H9 (cell line): Measurements from ENCODE around the gene USP22. TPM values are rescaled to one million over a fixed set of nuclear protein-coding genes. Genes with fewer than 3 reads are reported as not detected.

Source experiments
- DNase-seq: peaks from one replicate; pipeline ENCODE4 v3.0.0-alpha.2; 2017
- H2AFZ ChIP-seq: one replicate; pipeline ENCODE4 v1.6.1; 2013; ENCODE audit warnings: mild to moderate bottlenecking, low read length, control low read depth, moderate library complexity
- H2AK5ac ChIP-seq: 2 replicates; pipeline ENCODE4 v1.6.1; 2013; ENCODE audit warnings: low read length, control low read depth, mixed read lengths; ENCODE audit not compliant: insufficient read length
- H2BK120ac ChIP-seq: one replicate; pipeline ENCODE4 v1.6.1; 2013; ENCODE audit warnings: low read depth, mild to moderate bottlenecking, low read length, control low read depth, inconsistent platforms; ENCODE audit not compliant: poor library complexity, severe bottlenecking
- H2BK12ac ChIP-seq: 2 replicates; pipeline ENCODE4 v1.6.1; 2013; ENCODE audit warnings: low read length, control low read depth, mixed read lengths, low read depth; ENCODE audit not compliant: insufficient read length
- H2BK15ac ChIP-seq: 2 replicates; pipeline ENCODE4 v1.6.1; 2013; ENCODE audit warnings: low read depth, low read length, control low read depth
- H2BK20ac ChIP-seq: one replicate; pipeline ENCODE4 v1.6.1; 2013; ENCODE audit warnings: low read depth, mild to moderate bottlenecking, low read length, control low read depth, inconsistent platforms; ENCODE audit not compliant: poor library complexity, severe bottlenecking
- H2BK5ac ChIP-seq: 2 replicates; pipeline ENCODE4 v1.6.1; 2013; ENCODE audit warnings: low read length, control low read depth, mixed read lengths; ENCODE audit not compliant: insufficient read length
- H3K14ac ChIP-seq: 2 replicates; pipeline ENCODE4 v1.6.1; 2013; ENCODE audit warnings: low read length, control low read depth; ENCODE audit not compliant: insufficient read depth
- H3K18ac ChIP-seq: 2 replicates; pipeline ENCODE4 v1.6.1; 2013; ENCODE audit warnings: low read depth, mild to moderate bottlenecking, mixed read lengths, low read length, control low read depth; ENCODE audit not compliant: insufficient read length
- H3K23ac ChIP-seq: 2 replicates; pipeline ENCODE4 v1.6.1; 2013; ENCODE audit warnings: low read length, control low read depth, mixed read lengths, low read depth; ENCODE audit not compliant: insufficient read length
- H3K23me2 ChIP-seq: 2 replicates; pipeline ENCODE4 v1.6.1; 2013; ENCODE audit warnings: low read depth, mild to moderate bottlenecking, mixed read lengths, low read length, control low read depth; ENCODE audit not compliant: insufficient read length, poor library complexity, severe bottlenecking
- H3K27ac ChIP-seq: 2 replicates; pipeline ENCODE4 v1.5.1; 2013; ENCODE audit warnings: low read length, control low read depth, mixed read lengths, low read depth; ENCODE audit not compliant: insufficient read length
- H3K27me3 ChIP-seq: 2 replicates; pipeline ENCODE4 v1.6.1; 2013; ENCODE audit warnings: low read length, control low read depth, inconsistent platforms; ENCODE audit not compliant: insufficient read depth
- H3K4ac ChIP-seq: 2 replicates; pipeline ENCODE4 v1.6.1; 2013; ENCODE audit warnings: low read depth, mild to moderate bottlenecking, control low read depth, inconsistent platforms, low read length, moderate library complexity
- H3K4me1 ChIP-seq: 2 replicates; pipeline ENCODE4 v1.6.1; 2013; ENCODE audit warnings: low read length, control low read depth, inconsistent platforms; ENCODE audit not compliant: insufficient read depth
- H3K4me2 ChIP-seq: 2 replicates; pipeline ENCODE4 v1.6.1; 2013; ENCODE audit warnings: low read length, control low read depth, mixed read lengths; ENCODE audit not compliant: insufficient read length, insufficient read depth
- H3K56ac ChIP-seq: 2 replicates; pipeline ENCODE4 v1.6.1; 2013; ENCODE audit warnings: low read depth, mild to moderate bottlenecking, mixed read lengths, low read length, control low read depth; ENCODE audit not compliant: insufficient read length
- H3K79me1 ChIP-seq: 2 replicates; pipeline ENCODE4 v1.6.1; 2013; ENCODE audit warnings: low read depth, mild to moderate bottlenecking, moderate library complexity, low read length, control low read depth, inconsistent platforms; ENCODE audit not compliant: insufficient read depth, poor library complexity, severe bottlenecking
- H3K79me2 ChIP-seq: 2 replicates; pipeline ENCODE4 v1.6.1; 2013; ENCODE audit warnings: low read length, control low read depth, inconsistent platforms; ENCODE audit not compliant: insufficient read depth
- H3K9ac ChIP-seq: 2 replicates; pipeline ENCODE4 v1.6.1; 2013; ENCODE audit warnings: low read length, control low read depth, mixed read lengths; ENCODE audit not compliant: insufficient read length; ENCODE audit errors: extremely low read depth
- H3K9me3 ChIP-seq: one replicate; pipeline ENCODE4 v1.6.1; 2013; ENCODE audit warnings: low read depth, low read length, inconsistent platforms; ENCODE audit not compliant: control insufficient read depth
- H3T11ph ChIP-seq: one replicate; pipeline ENCODE4 v1.6.1; 2013; ENCODE audit warnings: mild to moderate bottlenecking, low read length, control low read depth, inconsistent platforms
- H4K20me1 ChIP-seq: one replicate; pipeline ENCODE4 v1.6.1; 2013; ENCODE audit not compliant: control insufficient read depth, insufficient read length, insufficient read depth
- H4K5ac ChIP-seq: 2 replicates; pipeline ENCODE4 v1.6.1; 2013; ENCODE audit warnings: low read depth, mild to moderate bottlenecking, mixed read lengths, low read length, control low read depth; ENCODE audit not compliant: insufficient read length
- H4K8ac ChIP-seq: replicated peaks from 2 replicates; pipeline ENCODE4 v1.6.1; 2013; ENCODE audit warnings: low read length, control low read depth, mixed read lengths, low read depth; ENCODE audit not compliant: insufficient read length
- H4K91ac ChIP-seq: 2 replicates; pipeline ENCODE4 v1.6.1; 2013; ENCODE audit warnings: low read depth, mild to moderate bottlenecking, moderate library complexity, mixed read lengths, low read length, control low read depth; ENCODE audit not compliant: insufficient read length
- H3K27ac Mint-ChIP-seq, 3 experiments: 2 replicates in 2 of 3; 3 replicates in 1 of 3; pipeline ENCODE4 v1.8.0; 2020 to 2021; ENCODE audit warnings: mixed read lengths in 3 of 3, mild to moderate bottlenecking in 1 of 3, moderate library complexity in 1 of 3
- H3K27me3 Mint-ChIP-seq: 2 replicates; pipeline ENCODE4 v1.8.0; 2021; ENCODE audit warnings: low read depth, mild to moderate bottlenecking, moderate library complexity, mixed read lengths
- H3K36me3 Mint-ChIP-seq, 3 experiments: 2 replicates in 2 of 3; 3 replicates in 1 of 3; pipeline ENCODE4 v1.8.0; 2020 to 2021; ENCODE audit warnings: low read depth in 3 of 3, mixed read lengths in 3 of 3; ENCODE audit not compliant: insufficient read depth in 1 of 3
- H3K4me1 Mint-ChIP-seq, 2 experiments: 2 replicates each; pipeline ENCODE4 v1.8.0; 2020; ENCODE audit warnings: mixed read lengths in 2 of 2
- H3K4me3 Mint-ChIP-seq, 2 experiments: 2 replicates in 1 of 2; 3 replicates in 1 of 2; pipeline ENCODE4 v1.8.0; 2020 to 2021; ENCODE audit warnings: mild to moderate bottlenecking in 2 of 2, mixed read lengths in 2 of 2, moderate library complexity in 1 of 2
- H3K9me3 Mint-ChIP-seq, 2 experiments: 2 replicates in 1 of 2; 3 replicates in 1 of 2; pipeline ENCODE4 v1.8.0; 2020; ENCODE audit warnings: mild to moderate bottlenecking in 2 of 2, mixed read lengths in 2 of 2, moderate library complexity in 1 of 2
- WGBS: extraction: QIAGEN DNeasy Blood & Tissue Kit; methylation state at CpG from one replicate; pipeline ENCODE4 v1.1.7; 2013; ENCODE audit warnings: missing lambda C conversion rate, low lambda C conversion rate, mixed read lengths; ENCODE audit not compliant: insufficient read length; ENCODE audit errors: extremely low coverage; 5-methylcytosine and 5-hydroxymethylcytosine counted together
- total RNA-seq: library from RNA; stranded (reverse); gene quantifications from 2 replicates; pipeline ENCODE4 v1.2.1, GENCODE V29; 2021
- TF ChIP-seq, protein P1 (sequence below): fragments of 200-600 bp; sonication (generic); conservative IDR thresholded peaks from 3 replicates; pipeline ENCODE4 v1.8.0; 2021; ENCODE audit warnings: antibody characterized with exemption, mild to moderate bottlenecking

USP22 gene
- total RNA-seq, 1 experiment from 2014 or later, result 345 TPM

DNA sequence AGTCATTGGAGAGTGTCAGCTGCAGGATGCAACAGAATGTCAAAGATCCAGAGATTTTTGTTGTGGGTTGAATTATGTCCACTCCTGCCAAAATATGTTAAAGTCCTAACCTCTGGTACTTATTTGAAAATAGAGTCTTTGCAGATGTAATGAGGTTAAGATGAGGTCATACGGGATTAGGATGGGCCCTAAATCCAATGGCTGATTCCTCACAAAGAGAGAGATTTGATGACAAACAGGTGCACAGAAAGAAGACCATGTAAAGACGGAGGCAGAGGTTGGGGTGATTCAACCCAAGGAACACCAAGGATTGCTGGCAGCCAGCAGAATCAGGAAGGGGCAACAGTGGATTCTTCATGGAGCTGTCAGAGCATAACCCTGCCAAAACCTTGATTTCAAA lies 34.5 kb upstream of the USP22 start:
- Histone ChIP-seq H3K56ac (no peak overlapping the region), H3K4me2 (no peak overlapping the region), H4K20me1 (no peaks in the 10 kb centered on the region), H3T11ph (no peak overlapping the region), H4K91ac (no peak overlapping the region), H3K14ac (no peak overlapping the region), H2BK5ac (no peak overlapping the region), H2BK120ac (no peak overlapping the region), H3K4me1 (no peaks in the 10 kb centered on the region), H3K79me2 (no peaks in the 10 kb centered on the region), H2BK20ac (no peak overlapping the region), H4K8ac (no peak overlapping the region), H3K23ac (no peak overlapping the region), H2BK12ac (no peak overlapping the region), H3K18ac (no peak overlapping the region), H3K9ac (no peak overlapping the region), H3K4ac (no peak overlapping the region), H3K9me3 (no peaks in the 10 kb centered on the region), H3K23me2 (no peaks in the 10 kb centered on the region), H2BK15ac (no peak overlapping the region), H2AFZ (no peak overlapping the region), H2AK5ac (no peak overlapping the region), H4K5ac (no peak overlapping the region), H3K27me3 (no peaks in the 10 kb centered on the region), H3K79me1 (no peaks in the 10 kb centered on the region), H3K27ac (no peak overlapping the region)
- Mint-ChIP-seq H3K27me3 (no peaks in the 10 kb centered on the region; the same call in 1 of the 2 replicates), H3K27ac (peak overlapping the region in 1 of 3 experiments; percentile 46; a peak in 2 of 7 replicates), H3K36me3 (peaks cover 0 to 8% (median 2%) of the 10 kb centered on the region in 3 experiments; a peak in 3 of 7 replicates), H3K9me3 (peaks cover 10 to 12% of the 10 kb centered on the region in 2 experiments; a peak in 4 of 5 replicates), H3K4me3 (no peak overlapping the region), H3K4me1 (peaks cover 26 to 38% of the 10 kb centered on the region in 2 experiments)
- WGBS, result no CpG with 5 or more reads among the region's 2 CpGs
- TF ChIP-seq, protein P1, sequence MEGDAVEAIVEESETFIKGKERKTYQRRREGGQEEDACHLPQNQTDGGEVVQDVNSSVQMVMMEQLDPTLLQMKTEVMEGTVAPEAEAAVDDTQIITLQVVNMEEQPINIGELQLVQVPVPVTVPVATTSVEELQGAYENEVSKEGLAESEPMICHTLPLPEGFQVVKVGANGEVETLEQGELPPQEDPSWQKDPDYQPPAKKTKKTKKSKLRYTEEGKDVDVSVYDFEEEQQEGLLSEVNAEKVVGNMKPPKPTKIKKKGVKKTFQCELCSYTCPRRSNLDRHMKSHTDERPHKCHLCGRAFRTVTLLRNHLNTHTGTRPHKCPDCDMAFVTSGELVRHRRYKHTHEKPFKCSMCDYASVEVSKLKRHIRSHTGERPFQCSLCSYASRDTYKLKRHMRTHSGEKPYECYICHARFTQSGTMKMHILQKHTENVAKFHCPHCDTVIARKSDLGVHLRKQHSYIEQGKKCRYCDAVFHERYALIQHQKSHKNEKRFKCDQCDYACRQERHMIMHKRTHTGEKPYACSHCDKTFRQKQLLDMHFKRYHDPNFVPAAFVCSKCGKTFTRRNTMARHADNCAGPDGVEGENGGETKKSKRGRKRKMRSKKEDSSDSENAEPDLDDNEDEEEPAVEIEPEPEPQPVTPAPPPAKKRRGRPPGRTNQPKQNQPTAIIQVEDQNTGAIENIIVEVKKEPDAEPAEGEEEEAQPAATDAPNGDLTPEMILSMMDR, result no peak
- no peak for DNase-seq
